ENCODE results near the gene TRAF7. TPM values are rescaled to one million over a fixed set of nuclear protein-coding genes. Genes with fewer than 3 reads are reported as not detected.
A peak's percentile ranks its signal among the peaks of the same experiment; 100 is the strongest.
"Not testable (repeated sequence)": the region's sequence is repeated elsewhere in the genome, so short reads cannot be mapped to it uniquely, and the experiment has no call there.

Gene TRAF7
- total RNA-seq: 100 to 1,000 TPM; 102 to 131 TPM

- peak within 1 kb of the TSS; percentile 67 for H3K27ac ChIP-seq
- H3K36me3 ChIP-seq: no peaks in the 10 kb centered on the region
- no peaks in the 10 kb centered on the region for H3K9me3 ChIP-seq
- peaks cover 60% of the 10 kb centered on the region for H3K4me1 ChIP-seq
- TF ChIP-seq, protein P1, sequence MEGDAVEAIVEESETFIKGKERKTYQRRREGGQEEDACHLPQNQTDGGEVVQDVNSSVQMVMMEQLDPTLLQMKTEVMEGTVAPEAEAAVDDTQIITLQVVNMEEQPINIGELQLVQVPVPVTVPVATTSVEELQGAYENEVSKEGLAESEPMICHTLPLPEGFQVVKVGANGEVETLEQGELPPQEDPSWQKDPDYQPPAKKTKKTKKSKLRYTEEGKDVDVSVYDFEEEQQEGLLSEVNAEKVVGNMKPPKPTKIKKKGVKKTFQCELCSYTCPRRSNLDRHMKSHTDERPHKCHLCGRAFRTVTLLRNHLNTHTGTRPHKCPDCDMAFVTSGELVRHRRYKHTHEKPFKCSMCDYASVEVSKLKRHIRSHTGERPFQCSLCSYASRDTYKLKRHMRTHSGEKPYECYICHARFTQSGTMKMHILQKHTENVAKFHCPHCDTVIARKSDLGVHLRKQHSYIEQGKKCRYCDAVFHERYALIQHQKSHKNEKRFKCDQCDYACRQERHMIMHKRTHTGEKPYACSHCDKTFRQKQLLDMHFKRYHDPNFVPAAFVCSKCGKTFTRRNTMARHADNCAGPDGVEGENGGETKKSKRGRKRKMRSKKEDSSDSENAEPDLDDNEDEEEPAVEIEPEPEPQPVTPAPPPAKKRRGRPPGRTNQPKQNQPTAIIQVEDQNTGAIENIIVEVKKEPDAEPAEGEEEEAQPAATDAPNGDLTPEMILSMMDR (IDR thresholded peaks at IDR 0.05): no peak
- peak; percentile 99 for DNase-seq
- peak within 1 kb of the TSS; percentile 84 to 100 for H3K9ac ChIP-seq (ENCODE audit: low read depth in 2 of 2, low read length in 2 of 2)
- peak within 1 kb of the TSS; percentile 76 for H3K4me3 ChIP-seq
- H3K27me3 ChIP-seq: no peaks in the 10 kb centered on the region
- intact Hi-C loops (cut with DNase I): no loop called here
Observed at GRCh38 chr16:2155091-2155950, at the start of gene TRAF7. TRAF7 (plus strand) TSS chr16:2155782; CDS start chr16:2163921, 8,139 bp downstream.

GRCh38 chr16:2106211-2106610 lies 49.4 kb upstream of the TRAF7 start:
- intact Hi-C loops (cut with DNase I); H3K27ac ChIP-seq; H3K4me3 ChIP-seq; H3K9ac ChIP-seq (ENCODE audit: low read depth in 2 of 2, low read length in 2 of 2); DNase-seq; H3K27me3 ChIP-seq; H3K4me1 ChIP-seq; H3K36me3 ChIP-seq; H3K9me3 ChIP-seq: not testable (repeated sequence)

DNA sequence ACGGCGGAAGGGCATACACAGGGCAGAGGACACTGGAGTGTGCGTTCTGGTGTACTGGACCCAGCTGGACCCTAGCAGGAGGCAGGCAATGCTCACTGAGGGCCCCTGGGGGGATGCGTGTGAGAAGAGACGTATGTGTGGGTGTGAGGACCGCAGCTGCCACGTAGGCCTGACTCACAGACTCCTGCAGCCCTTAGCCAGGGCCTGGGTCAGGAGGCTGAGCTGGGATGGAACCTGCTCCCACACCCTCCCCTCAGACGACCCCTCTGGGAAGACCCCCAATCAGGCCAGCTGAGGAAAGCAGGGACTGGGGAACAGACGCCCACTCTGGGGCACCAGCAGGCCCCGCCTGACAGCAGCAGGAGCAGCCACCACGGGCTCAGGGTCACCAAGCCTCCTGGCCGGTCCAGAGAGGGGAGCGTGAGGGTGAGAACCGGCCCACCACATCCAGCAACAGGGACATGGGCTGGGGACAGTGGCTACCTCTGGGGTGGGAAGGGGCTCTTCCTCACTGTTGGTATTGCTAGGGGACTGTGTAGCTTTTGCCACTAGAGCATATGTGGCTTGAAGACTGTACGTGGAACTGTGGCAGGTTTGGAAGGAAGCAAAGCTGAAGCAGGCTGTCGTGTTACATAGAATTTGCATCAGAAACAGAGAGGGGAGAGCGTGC lies 48.3 kb upstream of the TRAF7 start:
- H3K36me3 ChIP-seq; H3K27me3 ChIP-seq; H3K9ac ChIP-seq (ENCODE audit: low read depth in 2 of 2, low read length in 2 of 2); H3K4me1 ChIP-seq; DNase-seq; H3K4me3 ChIP-seq; H3K27ac ChIP-seq; H3K9me3 ChIP-seq; intact Hi-C loops (cut with DNase I): not testable (repeated sequence)

GRCh38 chr16:2107791-2108125 lies 47.8 kb upstream of the TRAF7 start:
- DNase-seq; H3K9ac ChIP-seq (ENCODE audit: low read depth in 2 of 2, low read length in 2 of 2); intact Hi-C loops (cut with DNase I); H3K9me3 ChIP-seq; H3K27ac ChIP-seq; H3K4me1 ChIP-seq; H3K4me3 ChIP-seq; H3K36me3 ChIP-seq; H3K27me3 ChIP-seq: not testable (repeated sequence)

GRCh38 chr16:2108446-2109270 lies 46.9 kb upstream of the TRAF7 start:
- intact Hi-C loops (cut with DNase I); H3K4me3 ChIP-seq; H3K9me3 ChIP-seq; H3K9ac ChIP-seq (ENCODE audit: low read depth in 2 of 2, low read length in 2 of 2); DNase-seq; H3K36me3 ChIP-seq; H3K27me3 ChIP-seq; H3K4me1 ChIP-seq; H3K27ac ChIP-seq: not testable (repeated sequence)

DNA sequence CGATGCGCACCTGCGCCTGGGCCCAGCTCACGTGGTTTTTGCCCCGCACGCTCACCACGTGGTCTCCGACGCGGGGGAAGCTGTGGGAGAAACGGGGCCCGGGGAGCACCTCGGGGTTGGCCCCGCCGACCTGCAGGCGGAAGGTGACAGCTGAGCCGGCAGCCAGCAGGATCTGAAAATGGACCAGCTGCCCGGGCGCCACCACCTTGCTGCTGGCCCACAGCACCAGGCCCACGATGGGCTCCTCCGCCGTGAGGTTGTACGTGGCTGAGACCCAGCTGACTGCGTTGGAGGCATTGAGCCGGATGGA lies 46.4 kb upstream of the TRAF7 start:
- H3K27me3 ChIP-seq; H3K27ac ChIP-seq; DNase-seq; H3K4me1 ChIP-seq; H3K9me3 ChIP-seq; H3K9ac ChIP-seq (ENCODE audit: low read depth in 2 of 2, low read length in 2 of 2); H3K36me3 ChIP-seq; intact Hi-C loops (cut with DNase I); H3K4me3 ChIP-seq: not testable (repeated sequence)

DNA sequence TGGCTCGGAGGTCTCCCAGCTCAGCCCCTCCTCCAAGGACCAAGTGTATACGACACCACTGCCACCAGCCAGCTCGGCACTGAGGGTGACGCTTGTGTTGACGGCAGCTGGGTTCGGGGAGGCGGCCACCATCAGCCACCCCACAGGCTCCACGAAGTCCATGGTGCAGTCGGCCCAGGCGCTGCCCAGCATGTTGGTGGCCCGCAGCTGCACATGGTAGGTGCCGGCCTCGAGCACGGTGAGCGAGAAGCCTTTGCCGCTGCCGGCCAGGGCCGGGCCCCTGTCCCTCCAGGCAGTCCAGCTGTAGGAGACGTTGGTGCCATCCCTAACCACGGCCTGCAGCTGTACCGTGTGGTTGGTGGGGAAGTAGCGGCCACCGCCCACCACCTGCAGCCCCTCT lies 45.7 kb upstream of the TRAF7 start:
- H3K27ac ChIP-seq; H3K4me3 ChIP-seq; DNase-seq; H3K9me3 ChIP-seq; H3K36me3 ChIP-seq; H3K4me1 ChIP-seq; intact Hi-C loops (cut with DNase I); H3K27me3 ChIP-seq; H3K9ac ChIP-seq (ENCODE audit: low read depth in 2 of 2, low read length in 2 of 2): not testable (repeated sequence)

DNA sequence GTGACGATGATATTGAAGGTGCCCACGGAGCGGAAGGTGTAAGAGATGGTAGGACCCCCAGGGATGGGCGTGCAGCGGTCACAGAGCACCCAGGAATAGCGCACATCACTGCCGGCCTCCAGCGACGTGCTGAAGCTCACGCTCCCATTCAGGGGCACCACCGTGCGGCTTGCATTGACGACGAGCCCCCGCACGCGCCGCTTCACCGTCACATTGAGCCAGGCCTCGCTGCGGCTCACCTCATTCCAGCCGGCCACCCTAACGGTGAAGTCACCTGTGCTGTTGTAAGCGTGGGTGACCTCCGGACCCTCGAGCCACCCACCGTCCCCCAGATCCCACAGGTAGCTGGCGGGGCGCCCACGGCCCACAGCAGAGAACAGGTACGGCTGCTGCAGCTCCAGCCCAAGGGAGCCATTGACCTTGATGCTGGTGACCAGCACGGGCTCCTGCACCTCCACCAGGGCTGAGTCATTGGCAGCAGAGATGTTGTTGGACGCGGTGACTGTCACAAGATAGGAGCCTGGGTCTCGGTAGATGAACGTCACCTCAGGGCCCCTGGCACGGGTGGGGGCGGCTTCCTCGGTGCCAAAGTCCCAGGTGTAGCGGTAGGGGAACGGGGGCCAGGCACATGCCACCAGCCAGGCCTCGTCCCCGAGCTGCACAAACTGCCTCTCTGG lies 45.1 kb upstream of the TRAF7 start:
- H3K27ac ChIP-seq; H3K4me3 ChIP-seq; DNase-seq; H3K9ac ChIP-seq (ENCODE audit: low read depth in 2 of 2, low read length in 2 of 2); H3K4me1 ChIP-seq; H3K36me3 ChIP-seq; intact Hi-C loops (cut with DNase I); H3K9me3 ChIP-seq; H3K27me3 ChIP-seq: not testable (repeated sequence)

GRCh38 chr16:2111009-2111353 lies 44.6 kb upstream of the TRAF7 start:
- H3K27ac ChIP-seq; H3K36me3 ChIP-seq; H3K27me3 ChIP-seq; H3K9ac ChIP-seq (ENCODE audit: low read depth in 2 of 2, low read length in 2 of 2); DNase-seq; intact Hi-C loops (cut with DNase I); H3K9me3 ChIP-seq; H3K4me1 ChIP-seq; H3K4me3 ChIP-seq: not testable (repeated sequence)

DNA sequence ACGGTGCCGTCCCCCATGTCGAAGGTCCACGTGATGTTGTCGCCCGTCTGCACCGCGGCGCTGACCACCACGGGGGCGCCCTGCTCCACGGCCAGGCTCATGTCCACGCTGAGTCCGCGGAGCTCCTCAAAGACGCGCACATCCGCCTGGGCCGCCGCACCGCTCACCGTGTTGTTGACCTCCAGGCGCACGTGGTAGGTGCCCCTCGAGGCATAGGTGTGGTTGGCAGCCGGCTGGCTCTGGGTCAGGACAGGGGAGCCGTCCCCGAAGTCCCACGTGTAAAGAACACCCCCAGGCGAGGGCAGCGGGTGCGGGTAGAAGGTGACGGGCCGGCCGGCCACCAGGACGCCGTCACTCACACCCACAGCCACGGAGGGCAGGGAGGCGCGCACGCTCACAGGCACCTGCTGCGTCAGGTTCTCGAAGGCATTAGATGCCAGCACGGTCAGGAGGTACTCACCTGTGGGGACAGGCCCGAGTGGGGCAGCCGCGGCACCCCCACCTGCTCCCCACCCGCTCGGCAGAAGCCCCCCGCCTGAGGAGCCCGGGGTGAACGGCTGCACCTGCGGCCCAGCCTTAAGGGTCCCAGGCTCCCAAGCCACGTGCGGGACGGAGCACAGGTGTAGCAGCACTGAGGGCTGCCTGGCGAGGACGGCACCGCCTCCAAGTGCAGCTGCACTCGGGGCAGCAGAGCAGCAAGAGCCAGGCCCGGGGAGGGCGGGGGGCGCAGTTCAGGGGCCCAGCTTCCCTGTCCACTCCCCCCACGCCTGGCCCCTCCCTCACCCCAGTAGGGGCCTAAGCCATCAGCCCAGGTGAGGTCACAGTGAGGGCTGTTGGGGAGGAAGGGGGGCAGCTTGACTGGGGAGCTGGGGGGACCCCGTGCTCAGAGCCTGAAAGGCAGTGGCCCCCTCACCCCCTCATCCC lies 43.9 kb upstream of the TRAF7 start:
- H3K4me3 ChIP-seq; H3K4me1 ChIP-seq; H3K9me3 ChIP-seq; DNase-seq; H3K27me3 ChIP-seq; H3K9ac ChIP-seq (ENCODE audit: low read depth in 2 of 2, low read length in 2 of 2); H3K36me3 ChIP-seq; H3K27ac ChIP-seq; intact Hi-C loops (cut with DNase I): not testable (repeated sequence)

DNA sequence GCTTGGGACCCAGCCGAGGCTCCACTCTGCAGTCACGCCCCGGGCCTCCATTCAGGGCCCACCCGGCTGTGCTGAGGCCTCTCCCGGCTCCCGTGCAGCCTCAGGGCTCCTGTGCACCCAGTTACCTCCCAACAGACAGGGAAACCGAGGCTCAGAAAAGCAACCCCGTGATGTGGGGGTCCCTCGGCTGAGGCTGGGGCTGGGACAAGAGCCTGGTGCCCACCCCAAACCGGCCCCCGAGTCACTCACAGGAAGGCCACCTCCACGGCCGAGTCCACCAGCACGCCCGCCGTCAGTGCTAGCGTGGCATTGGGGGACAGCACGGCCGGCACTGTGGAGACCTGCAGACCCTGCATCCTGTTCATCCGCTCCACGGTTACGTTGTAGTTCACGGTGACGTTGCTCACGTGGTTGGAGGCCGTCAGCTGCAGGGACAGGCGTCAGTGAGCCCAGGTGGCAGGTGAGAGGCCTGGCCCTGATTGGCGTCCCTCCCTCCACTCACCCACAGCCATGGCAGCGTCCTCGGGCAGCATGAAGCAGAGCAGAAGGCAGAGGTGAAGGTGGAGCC lies 43.0 kb upstream of the TRAF7 start:
- intact Hi-C loops (cut with DNase I); H3K4me3 ChIP-seq; H3K9ac ChIP-seq (ENCODE audit: low read depth in 2 of 2, low read length in 2 of 2); H3K27me3 ChIP-seq; H3K9me3 ChIP-seq; H3K4me1 ChIP-seq; H3K36me3 ChIP-seq; DNase-seq; H3K27ac ChIP-seq: not testable (repeated sequence)

Measured in colonic mucosa (tissue), 4 donors.